ENCODE measurements around the gene TM9SF3.
A peak's percentile ranks its signal among the peaks of the same experiment; 100 is the strongest.
"Not testable (repeated sequence)": the region's sequence is repeated elsewhere in the genome, so short reads cannot be mapped to it uniquely, and the experiment has no call there.

TM9SF3 gene

GRCh38 chr10:96600337-96600736 lies 13.5 kb upstream of the TM9SF3 start:
- no peak for DNase-seq (ENCODE audit: low spot score)

GRCh38 chr10:96598846-96599245 lies 12.0 kb upstream of the TM9SF3 start:
- no peak for DNase-seq (ENCODE audit: low spot score)

GRCh38 chr10:96596422-96597407 lies 9.9 kb upstream of the TM9SF3 start:
- DNase-seq (ENCODE audit: low spot score): no peak

GRCh38 chr10:96595741-96596140 lies 8.9 kb upstream of the TM9SF3 start:
- no peak for DNase-seq (ENCODE audit: low spot score)

- peak; percentile 26 for DNase-seq (ENCODE audit: low spot score)
Observed at GRCh38 chr10:96591946-96592345, 5.1 kb upstream of the TM9SF3 start.

- DNase-seq (ENCODE audit: low spot score): no peak
Observed at GRCh38 chr10:96588616-96589419, 2.0 kb upstream of the TM9SF3 start.

- DNase-seq (ENCODE audit: low spot score): no peak
Observed at GRCh38 chr10:96588060-96588554, 1.3 kb upstream of the TM9SF3 start.

- DNase-seq (ENCODE audit: low spot score): peak; percentile 62
Observed at GRCh38 chr10:96587264-96588059, 650 bp upstream of the TM9SF3 start.

- peak; percentile 20 for DNase-seq (ENCODE audit: low spot score)
Observed at GRCh38 chr10:96585736-96586418, 935 bp downstream of the TM9SF3 start.

GRCh38 chr10:96584474-96584873 lies 2.3 kb downstream of the TM9SF3 start:
- no peak for DNase-seq (ENCODE audit: low spot score)

GRCh38 chr10:96584035-96584434 lies 2.8 kb downstream of the TM9SF3 start:
- DNase-seq (ENCODE audit: low spot score): peak; percentile 7

GRCh38 chr10:96579133-96579532 lies 7.7 kb downstream of the TM9SF3 start:
- DNase-seq (ENCODE audit: low spot score): no peak

GRCh38 chr10:96578633-96579032 lies 8.2 kb downstream of the TM9SF3 start:
- no peak for DNase-seq (ENCODE audit: low spot score)

- DNase-seq (ENCODE audit: low spot score): no peak
Observed at GRCh38 chr10:96578022-96578421, 8.8 kb downstream of the TM9SF3 start.

GRCh38 chr10:96577069-96577468 lies 9.7 kb downstream of the TM9SF3 start:
- DNase-seq (ENCODE audit: low spot score): no peak

- no peak for DNase-seq (ENCODE audit: low spot score)
Observed at GRCh38 chr10:96576277-96576980, 10.4 kb downstream of the TM9SF3 start.

- not testable (repeated sequence) for DNase-seq (ENCODE audit: low spot score)
Observed at GRCh38 chr10:96574564-96574963, 12.2 kb downstream of the TM9SF3 start.

- no peak for DNase-seq (ENCODE audit: low spot score)
Observed at GRCh38 chr10:96573036-96573435, 13.8 kb downstream of the TM9SF3 start.

- DNase-seq (ENCODE audit: low spot score): no peak
Observed at GRCh38 chr10:96570983-96571964, 15.5 kb downstream of the TM9SF3 start.

Measured in pons (tissue), 1 donor.